Hematopoietic multipotent progenitor cell treated with erythropoietin and hydrocortisone succinate and interleukin-3 and kit ligand, for 4 days (in vitro differentiated cells): ENCODE data around the gene PPL.

Experiments
- DNase-seq: peaks from one replicate; pipeline ENCODE4 v3.0.0-alpha.2; 2015

The PPL gene

DNA sequence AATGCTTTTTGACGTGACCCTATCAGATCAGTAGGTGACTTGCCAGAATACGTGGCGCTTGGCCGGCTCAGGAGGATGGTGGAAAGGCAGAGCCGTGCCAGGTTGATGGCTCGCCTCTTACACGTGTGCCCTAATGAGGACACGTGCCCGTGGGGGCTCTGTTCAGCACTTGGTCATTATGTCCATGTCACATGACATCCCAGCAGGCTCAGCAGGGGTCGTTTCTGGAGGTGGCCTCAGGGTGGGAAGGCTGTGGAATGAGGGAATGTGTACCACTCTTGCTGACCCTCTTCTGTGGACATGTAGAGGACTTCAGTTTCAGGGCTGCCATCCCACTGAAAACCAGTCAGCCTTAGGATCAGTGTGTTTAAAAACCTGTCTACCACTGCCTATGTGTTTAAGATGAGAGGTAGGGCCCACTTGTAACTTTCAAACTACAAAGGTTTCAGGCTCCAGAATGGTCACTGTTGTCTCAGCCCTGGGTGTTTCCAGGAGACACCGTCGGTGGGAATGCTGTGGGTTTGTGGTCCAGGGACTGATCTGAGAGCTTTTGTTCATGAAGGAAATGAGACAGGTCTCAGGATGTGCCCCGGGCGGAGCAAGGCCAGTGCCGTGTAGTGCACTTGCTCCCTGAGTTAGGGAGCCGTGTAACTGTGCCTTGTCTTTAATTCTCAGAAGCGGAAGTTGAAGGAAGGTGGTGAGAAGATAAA lies 77.6 kb downstream of the PPL start:
- DNase-seq, result no peak

DNA sequence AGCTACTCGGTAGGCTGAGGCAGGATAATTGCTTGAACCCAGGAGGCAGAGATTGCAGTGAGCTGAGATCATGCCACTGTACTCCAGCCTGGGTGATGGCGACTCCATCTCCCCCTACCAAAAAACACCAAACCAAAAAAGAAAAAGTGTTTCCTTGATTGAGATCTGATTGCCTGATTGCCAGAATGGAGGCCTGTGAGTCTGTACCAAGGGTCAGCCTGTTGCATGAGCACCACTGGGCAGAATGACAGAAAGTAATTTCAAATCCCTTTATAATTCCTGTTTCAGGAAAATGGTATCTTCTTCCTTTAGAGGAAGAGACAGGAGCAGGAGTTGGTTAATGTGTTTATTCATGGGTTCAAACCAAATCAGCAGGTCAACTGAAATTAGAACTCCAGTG lies 81.1 kb downstream of the PPL start:
- no peak for DNase-seq

DNA sequence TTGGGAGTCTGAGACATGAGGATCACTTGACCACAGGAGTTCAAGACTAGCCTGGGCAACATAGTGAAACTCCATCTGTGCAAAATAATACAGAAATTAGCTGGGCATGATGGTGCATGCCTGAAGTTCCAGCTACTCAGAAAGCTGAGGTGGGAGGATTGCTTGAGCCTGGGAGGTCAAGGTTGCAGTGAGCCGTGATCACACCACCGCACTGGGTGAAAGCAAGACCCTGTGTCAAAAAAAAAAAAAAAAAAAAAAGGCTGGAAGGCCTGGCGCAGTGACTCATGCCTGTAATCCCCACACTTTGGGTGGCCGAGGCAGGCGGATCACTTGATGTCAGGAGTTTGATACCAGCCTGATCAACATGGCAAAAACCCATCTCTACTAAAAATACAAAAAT lies 81.6 kb downstream of the PPL start:
- DNase-seq, result no peak

DNA sequence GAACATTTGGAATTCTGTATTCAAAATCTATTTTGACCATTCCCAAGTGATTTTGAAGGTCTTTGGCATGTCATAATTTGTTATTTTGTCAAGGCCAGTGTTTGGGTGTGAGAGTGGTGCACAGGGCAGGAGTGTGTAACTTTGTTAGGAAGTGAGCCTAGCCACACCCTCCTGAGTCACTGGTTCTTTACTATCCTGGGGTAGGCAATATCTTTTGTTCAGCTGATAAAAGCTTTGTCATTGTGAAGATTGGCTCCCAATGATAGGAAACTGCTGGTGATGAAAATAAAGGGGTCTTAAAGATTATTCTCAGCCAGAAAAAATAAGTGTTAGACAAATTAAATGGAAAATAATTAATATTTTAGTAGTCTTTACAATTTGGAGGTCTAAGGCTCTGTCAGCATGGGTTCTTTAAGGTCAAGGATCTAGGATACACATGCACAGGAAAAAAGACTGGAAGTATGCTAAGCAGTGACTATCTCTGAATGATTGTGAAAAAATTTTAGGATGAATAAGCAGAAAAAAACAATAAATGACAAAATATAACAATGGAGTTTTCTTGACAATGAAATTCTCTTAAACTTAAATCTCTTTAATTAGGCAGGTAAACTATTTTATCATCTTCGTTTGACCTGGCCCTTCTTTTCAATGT lies 84.6 kb downstream of the PPL start:
- DNase-seq, result peak; percentile 68

DNA sequence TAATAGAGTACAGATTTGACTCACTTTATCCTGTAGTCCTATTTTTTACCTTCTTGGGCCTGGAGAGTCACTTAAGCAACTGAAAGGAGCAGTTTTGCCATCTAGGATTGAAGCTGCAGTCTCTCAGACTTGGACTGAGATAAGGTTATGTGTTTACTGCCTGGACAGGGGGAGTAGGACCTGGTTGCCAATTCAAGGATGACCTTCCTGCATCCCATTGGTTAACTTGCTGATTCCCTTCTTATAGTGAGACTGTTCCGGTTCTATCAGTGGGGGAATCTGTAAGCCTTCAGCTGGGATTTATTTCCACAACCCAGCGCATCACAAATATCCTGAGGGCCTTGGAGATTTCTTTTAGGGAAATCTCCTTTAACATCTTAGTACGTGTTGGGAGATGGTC lies 86.7 kb downstream of the PPL start:
- peak; percentile 11 for DNase-seq

DNA sequence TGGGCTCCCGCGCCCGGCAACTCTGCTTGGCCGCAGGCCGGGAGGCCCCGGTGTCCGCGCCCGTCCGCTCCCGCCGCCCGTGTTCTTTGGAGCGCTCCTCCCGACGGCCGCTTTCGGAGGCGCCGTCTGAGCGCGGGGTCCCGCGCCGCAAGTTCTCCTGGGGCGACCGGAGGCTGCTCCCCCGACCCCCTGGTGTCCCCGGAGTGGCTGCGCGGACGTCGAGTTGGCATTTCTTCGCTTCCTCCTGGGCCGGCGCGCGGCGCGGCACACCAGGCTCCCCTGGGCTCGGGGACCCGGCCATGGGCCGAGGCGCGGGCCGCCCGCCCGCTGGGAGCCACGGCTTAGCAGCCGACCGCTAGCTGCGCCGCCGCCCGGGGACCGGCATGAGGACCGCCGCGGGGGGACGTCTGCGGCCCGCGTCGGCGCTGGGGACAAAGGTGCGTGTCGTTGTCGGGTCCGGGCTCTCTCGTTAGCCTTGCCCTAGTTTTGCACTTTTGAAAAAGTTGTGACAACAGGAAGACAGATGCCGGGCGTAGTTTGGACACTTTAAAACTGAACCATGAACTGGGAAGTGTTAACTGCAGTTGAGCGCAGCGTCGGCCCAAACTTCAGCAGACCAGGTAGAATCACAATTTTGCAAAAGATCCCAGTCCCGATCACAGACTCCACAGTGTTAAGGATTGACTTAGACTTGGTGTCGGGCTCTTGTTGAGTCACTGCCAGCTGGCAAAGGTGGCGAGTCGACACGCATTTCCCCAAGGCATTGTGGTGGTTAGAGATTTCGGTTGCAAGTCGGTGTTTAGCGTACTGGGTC lies 89.0 kb downstream of the PPL start:
- peak; percentile 60 for DNase-seq

DNA sequence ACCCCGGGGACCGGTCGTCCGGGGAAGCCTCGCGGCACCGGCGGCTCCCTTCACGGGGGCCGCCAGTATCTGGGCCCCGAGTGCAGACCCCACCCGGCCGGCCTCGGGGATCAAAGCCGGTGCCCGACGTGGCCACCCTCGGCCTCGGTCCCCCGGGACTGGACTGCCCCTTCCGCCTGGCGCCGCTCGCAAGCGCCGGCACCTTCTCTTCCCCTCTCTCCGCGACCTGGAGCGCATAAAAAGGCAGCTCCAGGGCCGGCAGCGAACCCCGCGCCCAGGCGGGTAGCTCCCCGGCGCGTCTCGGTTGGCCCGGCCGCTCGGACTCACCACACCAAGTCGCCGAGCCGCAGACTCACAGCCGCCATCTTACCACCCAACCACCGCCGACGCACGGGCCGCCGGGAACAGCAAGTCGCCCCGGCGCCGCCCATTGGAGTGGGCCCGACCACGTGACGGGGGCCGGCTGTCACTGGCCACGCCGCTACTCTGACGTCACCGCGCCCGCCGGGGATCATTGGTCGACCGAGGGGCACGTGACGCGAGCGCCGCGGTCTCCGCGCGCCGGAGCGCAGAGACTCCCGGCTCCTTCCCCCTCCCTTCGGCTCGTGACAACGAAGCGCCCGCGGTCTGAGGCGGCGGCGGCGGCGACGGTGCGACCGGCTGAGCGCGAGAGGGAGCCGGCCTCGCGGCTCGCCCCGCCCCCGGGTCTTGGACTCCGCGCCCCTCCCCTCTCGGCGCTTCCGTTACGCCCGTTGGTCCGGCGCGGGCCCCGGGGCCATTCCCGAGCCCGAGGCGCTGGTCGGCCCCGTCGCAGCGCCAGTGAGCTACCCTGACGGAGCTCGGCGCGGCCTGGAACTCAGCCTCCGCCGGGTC lies 89.8 kb downstream of the PPL start, which contains the start of the genes GLYR1 and UBN1:
Gene GLYR1, minus strand, starts transcription at position 388 of the 873 bp plus-strand sequence. Its CDS starts 23 bp downstream, at position 365.
Gene UBN1, plus strand, starts transcription at position 581 of the 873 bp plus-strand sequence. CDS start 5,437 bp downstream, outside the sequence.
- peak; percentile 99 for DNase-seq

DNA sequence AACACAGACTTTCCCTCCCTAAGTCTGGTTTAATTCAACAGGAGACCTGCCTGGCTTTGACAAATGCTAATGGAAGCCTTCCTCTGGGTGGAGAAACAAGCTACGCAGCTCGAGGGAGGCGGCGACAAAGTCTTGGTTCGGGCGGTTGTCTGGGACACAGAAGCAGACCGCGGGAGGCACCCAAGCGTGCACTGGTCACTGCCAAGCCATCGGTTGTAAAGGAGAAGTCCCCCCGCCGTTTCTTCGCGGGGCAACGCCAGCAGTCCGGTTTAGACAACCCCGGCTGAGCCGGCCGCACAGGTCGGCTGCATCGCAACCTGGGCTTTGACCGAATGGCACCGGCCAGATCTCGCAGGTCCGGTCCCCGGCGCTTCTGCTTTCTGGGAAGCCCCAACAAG lies 90.4 kb downstream of the PPL start:
- DNase-seq, result peak; percentile 78

DNA sequence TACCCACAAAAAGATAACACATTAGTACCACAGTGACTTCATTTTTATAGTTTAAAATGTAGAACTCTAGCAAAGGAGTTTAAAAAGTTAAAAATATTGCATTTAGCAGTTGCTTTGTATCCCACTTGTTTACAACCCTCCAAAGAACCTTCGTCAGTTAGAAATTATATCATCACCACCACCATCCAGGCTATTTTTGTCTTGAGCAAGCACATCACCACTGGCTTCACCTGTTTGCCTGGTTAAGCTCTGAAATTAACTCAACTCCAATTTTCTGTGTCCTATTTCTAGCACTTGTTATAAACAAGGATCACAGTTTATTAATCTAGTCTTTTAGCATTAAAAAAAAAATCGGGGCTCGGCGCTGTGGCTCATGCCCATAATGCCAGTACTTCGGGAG lies 96.0 kb downstream of the PPL start:
- DNase-seq, result no peak

DNA sequence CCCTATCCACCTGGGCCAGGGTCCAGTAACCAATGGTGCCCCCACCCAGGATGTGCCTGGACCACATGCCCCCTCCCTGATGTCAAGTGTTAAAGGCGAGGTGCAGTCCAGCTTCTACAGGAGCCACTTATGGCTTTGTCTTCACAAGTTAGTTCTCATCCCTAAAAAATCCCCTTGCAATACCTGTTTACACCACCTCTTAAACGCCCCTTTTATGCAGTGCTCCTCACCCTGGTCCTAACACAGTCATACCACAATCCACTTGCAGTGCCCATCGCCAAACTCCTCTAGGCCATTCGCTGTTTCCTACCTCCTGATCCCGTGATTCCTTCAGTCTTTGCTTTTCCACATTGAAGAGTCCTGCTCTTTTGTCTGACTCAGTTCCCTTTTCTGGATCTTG lies 97.0 kb downstream of the PPL start:
- DNase-seq, result peak; percentile 19

DNA sequence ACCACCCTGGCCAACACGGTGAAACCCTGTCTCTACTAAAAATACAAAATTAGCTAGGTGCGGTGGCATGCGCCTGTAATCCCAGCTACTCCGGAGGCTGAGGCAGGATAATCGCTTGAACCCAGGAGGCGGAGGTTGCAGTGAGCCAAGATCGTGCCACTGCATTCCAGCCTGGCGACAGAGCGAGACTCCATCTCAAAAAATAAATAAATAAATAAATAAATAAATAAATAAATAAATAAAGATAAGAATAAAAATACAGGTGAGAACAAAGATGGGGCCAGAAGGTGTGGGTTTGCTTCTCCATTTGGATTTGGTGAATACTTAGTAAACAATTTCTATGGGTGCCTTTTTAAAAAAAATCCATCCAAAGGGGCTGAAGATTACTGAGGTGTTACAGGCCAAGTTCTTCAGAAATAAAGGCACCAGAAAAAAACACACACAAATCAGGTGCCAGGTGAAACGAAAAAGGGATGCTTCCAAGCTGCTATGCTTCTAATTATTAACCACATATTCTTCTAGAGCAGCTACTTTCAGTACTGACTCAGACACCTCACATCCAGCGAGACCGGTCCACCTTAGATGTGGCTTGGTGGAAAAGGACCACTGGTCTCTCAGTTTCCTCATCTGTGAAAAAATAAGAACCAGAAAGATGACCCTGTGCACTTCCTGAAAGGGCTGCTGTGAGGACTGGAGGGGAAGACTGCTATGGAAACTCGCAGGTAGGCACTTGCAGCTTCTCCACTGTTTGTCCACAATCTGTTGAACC lies 99.0 kb downstream of the PPL start:
- no peak for DNase-seq

DNA sequence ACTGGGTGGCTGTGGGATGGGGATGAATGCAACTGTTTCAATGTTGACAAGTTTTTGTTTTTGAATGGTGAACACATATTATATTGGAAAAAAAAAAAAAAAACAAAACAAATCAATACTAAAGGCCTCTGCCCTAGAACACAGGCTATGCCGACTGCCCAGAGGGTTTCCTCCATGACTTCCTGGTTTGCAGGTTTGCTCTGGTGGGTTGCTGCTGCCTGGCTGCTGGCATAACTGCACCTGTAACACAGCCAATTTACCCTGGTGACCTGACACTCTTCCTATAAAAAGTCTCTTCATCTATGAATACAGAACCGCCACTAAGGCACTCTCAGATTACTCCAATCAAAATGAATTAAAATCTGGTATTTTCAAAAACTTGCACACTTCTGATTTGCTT lies 100.2 kb downstream of the PPL start:
- DNase-seq, result no peak

DNA sequence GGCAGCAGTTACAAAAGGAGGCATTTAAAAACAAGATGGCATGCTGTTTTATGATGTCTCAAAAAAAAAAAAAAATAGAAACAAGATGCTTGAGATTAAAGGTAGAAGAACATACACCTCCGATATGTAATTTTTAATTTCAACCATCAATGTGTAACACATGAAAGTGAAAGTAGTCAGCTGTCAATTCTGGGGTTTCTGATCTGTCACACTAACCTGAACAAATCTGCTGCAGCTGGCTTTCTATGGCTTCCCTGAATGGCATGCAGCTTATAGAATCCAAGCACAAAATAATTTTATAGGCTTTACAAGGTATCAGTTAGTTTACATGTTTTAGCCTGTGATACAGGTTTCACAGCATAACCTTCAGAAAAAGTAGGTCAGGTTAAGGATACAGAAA lies 103.4 kb downstream of the PPL start:
- DNase-seq, result no peak

DNA sequence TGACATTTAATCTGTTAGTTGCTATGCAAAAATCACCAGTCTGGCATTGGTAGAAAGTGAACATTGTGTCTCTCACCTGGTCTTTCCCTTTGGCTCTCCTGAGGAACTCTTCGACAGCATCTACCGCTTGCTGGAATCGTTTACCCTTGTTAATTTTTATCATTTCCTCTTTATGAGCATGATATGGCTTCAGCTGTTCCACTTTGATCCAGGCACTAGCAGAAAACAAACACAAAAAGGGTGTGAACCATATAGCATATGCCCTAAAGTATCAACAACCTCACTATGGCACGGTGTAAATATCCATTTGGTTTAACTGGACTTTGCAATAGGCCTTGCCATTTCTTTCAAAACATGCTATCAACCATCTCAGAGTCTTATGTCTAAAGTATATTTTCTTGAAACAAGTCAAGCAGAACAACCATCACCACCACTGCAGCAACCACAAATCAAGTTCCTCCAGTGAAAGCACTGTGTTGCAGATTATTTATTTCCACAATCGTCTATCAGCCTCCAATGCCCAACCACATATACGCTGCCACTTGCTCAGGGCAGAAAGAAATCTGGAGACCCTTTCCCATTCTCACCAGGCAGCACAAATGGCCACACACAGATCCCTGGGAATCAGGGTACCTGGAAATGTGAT lies 104.1 kb downstream of the PPL start:
- DNase-seq, result no peak
